Vagina (tissue), 2 donors: Measurements from ENCODE around the gene APBB2.

Experiments used
- CTCF ChIP-seq, 3 experiments: fragments of 450-650 bp in 2 of 3; fragments of 200-600 bp in 1 of 3; sonication (generic) in 1 of 3; IDR thresholded peaks; one replicate each; pipeline ENCODE4 v1.5.1; 2017 to 2019; ENCODE audit warnings: antibody characterized with exemption in 3 of 3, mild to moderate bottlenecking in 2 of 3, moderate library complexity in 2 of 3
- POLR2A ChIP-seq, 2 donors: fragments of 450-650 bp; IDR thresholded peaks; one replicate each; pipeline ENCODE4 v1.6.1; 2017; ENCODE audit warnings: antibody characterized with exemption in 2 of 2, mild to moderate bottlenecking in 2 of 2, moderate library complexity in 2 of 2
- POLR2AphosphoS5 ChIP-seq, 2 donors: sonication (generic); formaldehyde crosslinking; IDR thresholded peaks; one replicate each; pipeline ENCODE4 v1.9.0; 2017; ENCODE audit warnings: antibody characterized with exemption in 2 of 2, mild to moderate bottlenecking in 2 of 2, low read depth in 1 of 2; ENCODE audit not compliant: insufficient read depth in 1 of 2

DNA sequence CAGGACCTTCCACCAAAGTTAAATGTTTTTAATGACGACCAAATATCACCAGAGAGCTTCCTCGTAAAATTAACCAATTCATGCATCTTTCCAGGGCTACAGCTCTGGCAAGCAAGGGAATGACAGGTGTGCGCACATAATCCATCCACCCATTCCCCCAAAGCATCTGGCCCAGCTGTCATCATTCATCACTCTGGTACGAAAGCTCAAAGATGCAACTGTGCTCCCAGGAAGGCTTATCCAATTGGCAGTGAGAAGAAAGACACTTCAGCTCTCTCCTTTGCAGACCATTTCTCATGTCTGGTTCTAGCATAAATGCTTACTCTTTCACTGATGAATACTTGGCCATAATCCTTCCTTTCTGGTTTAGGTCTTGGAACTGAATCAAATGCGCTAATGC lies 325.4 kb downstream of the APBB2 start:
- TF ChIP-seq POLR2A (IDR thresholded peaks at IDR 0.05) (no peak), CTCF (IDR thresholded peaks at IDR 0.05) (no peak), POLR2AphosphoS5 (IDR thresholded peaks at IDR 0.05; ENCODE audit: insufficient read depth in 1 of 2, low read depth in 1 of 2) (no peak)
